ENCODE data around the gene STRADB.

GRCh38 chr2:201444746-201445465, 6.6 kb upstream of the STRADB start:
- no peak for TF ChIP-seq CTCF (conservative IDR thresholded peaks at IDR 0.05)
- TF ChIP-seq EZH2 (IDR thresholded peaks at IDR 0.05; ENCODE audit: low read depth): no peak
